IMR-90 (cell line): ENCODE measurements around the gene BRSK1. TPM values are rescaled to one million over a fixed set of nuclear protein-coding genes. Genes with fewer than 3 reads are reported as not detected.

Experiments used
- ATAC-seq: fragments of 200-7000 bp; cut with Tn5 transposase; 2 replicates; pipeline ENCODE4 v1.9.1; 2020; ENCODE audit warnings: low read depth, mild to moderate bottlenecking, moderate library complexity
- BruUV-seq: library from RNA; stranded (reverse); fragments of 400-500 nt; replicated peaks from 2 replicates; lab custom pipeline; 2021; lab: Mats Ljungman, UMichigan
- CTCF ChIA-PET: fragments of 300-600 bp; formaldehyde crosslinking; extraction: SDS; loops from one replicate; lab custom pipeline; 2021; ENCODE audit warnings: antibody characterized with exemption; lab: Yijun Ruan, JAX
- POLR2A ChIA-PET: fragments of 300-600 bp; sonication (Branson Sonifier 250); formaldehyde crosslinking; loops from one replicate; lab custom pipeline; 2022; ENCODE audit warnings: antibody characterized with exemption; ENCODE audit not compliant: unreplicated experiment; lab: Charles Lee
- DNase-seq: peaks from one replicate; pipeline ENCODE4 v3.0.0; 2013
- H2AFZ ChIP-seq: replicated peaks from 2 replicates; pipeline ENCODE3; 2013; ENCODE audit warnings: low read length, mild to moderate bottlenecking; ENCODE audit not compliant: poor library complexity
- H2AK5ac ChIP-seq: 2 replicates; pipeline ENCODE4 v1.6.1; 2013; ENCODE audit warnings: low read depth, low read length, inconsistent platforms
- H2AK9ac ChIP-seq: replicated peaks from 2 replicates; pipeline ENCODE3; 2013; ENCODE audit warnings: mild to moderate bottlenecking, low read depth, low read length, moderate library complexity; ENCODE audit not compliant: poor library complexity
- H2BK120ac ChIP-seq: 2 replicates; pipeline ENCODE4 v1.6.1; 2013; ENCODE audit warnings: low read depth, low read length, inconsistent platforms
- H2BK15ac ChIP-seq: 3 replicates; pipeline ENCODE4 v1.6.1; 2013; ENCODE audit warnings: low read depth, low read length, inconsistent platforms
- H2BK20ac ChIP-seq: 2 replicates; pipeline ENCODE4 v1.6.1; 2013; ENCODE audit warnings: low read depth, mild to moderate bottlenecking, inconsistent platforms, low read length, moderate library complexity
- H2BK5ac ChIP-seq: 2 replicates; pipeline ENCODE4 v1.6.1; 2013; ENCODE audit warnings: mild to moderate bottlenecking, low read depth, low read length, inconsistent platforms; ENCODE audit not compliant: poor library complexity, severe bottlenecking
- H3K14ac ChIP-seq: replicated peaks from 2 replicates; pipeline ENCODE4 v1.6.1; 2013; ENCODE audit warnings: low read depth, low read length, inconsistent platforms
- H3K18ac ChIP-seq: 2 replicates; pipeline ENCODE4 v1.6.1; 2013; ENCODE audit warnings: low read depth, low read length, control low read depth
- H3K23ac ChIP-seq: 2 replicates; pipeline ENCODE4 v1.6.1; 2013; ENCODE audit warnings: low read depth, low read length, inconsistent platforms
- H3K27ac ChIP-seq: 2 replicates; pipeline ENCODE4 v1.5.1; 2013; ENCODE audit warnings: mild to moderate bottlenecking, control low read depth, low read length; ENCODE audit not compliant: insufficient read depth
- H3K27me3 ChIP-seq: 2 replicates; pipeline ENCODE4 v1.6.1; 2013; ENCODE audit warnings: low read length; ENCODE audit not compliant: control insufficient read depth, insufficient read depth
- H3K36me3 ChIP-seq: 2 replicates; pipeline ENCODE4 v1.6.1; 2013; ENCODE audit warnings: low read length, mixed read lengths; ENCODE audit not compliant: control insufficient read depth, insufficient read depth
- H3K4ac ChIP-seq: 2 replicates; pipeline ENCODE4 v1.6.1; 2013; ENCODE audit warnings: low read depth, low read length, inconsistent platforms
- H3K4me1 ChIP-seq: 2 replicates; pipeline ENCODE4 v1.6.1; 2013; ENCODE audit warnings: low read length, mixed read lengths; ENCODE audit not compliant: control insufficient read depth, insufficient read depth
- H3K4me2 ChIP-seq: 2 replicates; pipeline ENCODE4 v1.6.1; 2013; ENCODE audit warnings: low read depth, mild to moderate bottlenecking, control low read depth, low read length, moderate library complexity
- H3K4me3 ChIP-seq: 2 replicates; pipeline ENCODE4 v1.5.1; 2013; ENCODE audit warnings: low read depth, mild to moderate bottlenecking, control low read depth, low read length, moderate library complexity; ENCODE audit not compliant: insufficient read depth
- H3K56ac ChIP-seq: 2 replicates; pipeline ENCODE4 v1.6.1; 2013; ENCODE audit warnings: low read length, inconsistent platforms; ENCODE audit not compliant: insufficient read depth; ENCODE audit errors: extremely low read depth
- H3K79me1 ChIP-seq, 2 experiments: 2 replicates each; pipeline ENCODE4 v1.6.1; 2013; ENCODE audit warnings: low read length in 2 of 2, inconsistent platforms in 1 of 2, low read depth in 1 of 2
- H3K9ac ChIP-seq: 2 replicates; pipeline ENCODE4 v1.6.1; 2013; ENCODE audit warnings: low read depth, low read length, control low read depth
- H3K9me1 ChIP-seq: 2 replicates; pipeline ENCODE4 v1.6.1; 2013; ENCODE audit warnings: low read length, inconsistent platforms; ENCODE audit not compliant: insufficient read depth
- H3K9me3 ChIP-seq: 2 replicates; pipeline ENCODE4 v1.6.1; 2013; ENCODE audit warnings: low read length; ENCODE audit not compliant: control insufficient read depth, insufficient read depth
- H4K20me1 ChIP-seq: 2 replicates; pipeline ENCODE4 v1.6.1; 2013; ENCODE audit warnings: low read length, inconsistent platforms; ENCODE audit not compliant: insufficient read depth
- H4K5ac ChIP-seq: 2 replicates; pipeline ENCODE4 v1.6.1; 2013; ENCODE audit warnings: mild to moderate bottlenecking, low read depth, low read length, control low read depth
- H4K8ac ChIP-seq, 2 experiments: 2 replicates each; pipeline ENCODE4 v1.6.1; 2013; ENCODE audit warnings: low read depth in 2 of 2, low read length in 2 of 2, control low read depth in 1 of 2, inconsistent platforms in 1 of 2
- H4K91ac ChIP-seq: 2 replicates; pipeline ENCODE4 v1.6.1; 2013; ENCODE audit warnings: low read depth, low read length, inconsistent platforms; ENCODE audit not compliant: insufficient read depth
- ELK1 ChIP-seq: fragments of 150-350 bp; IDR thresholded peaks from 2 replicates; pipeline ENCODE4 v1.6.1; 2016; ENCODE audit warnings: low read depth, mild to moderate bottlenecking, low read length, moderate library complexity, borderline replicate concordance
- FOS ChIP-seq: fragments of 150-350 bp; IDR thresholded peaks from 2 replicates; pipeline ENCODE4 v1.6.1; 2016; ENCODE audit warnings: low read depth, low read length
- MAFK ChIP-seq: IDR thresholded peaks from 2 replicates; pipeline ENCODE4 v1.6.1; 2012; ENCODE audit warnings: low read depth, low read length, improper control_type of control experiment
- MAZ ChIP-seq: IDR thresholded peaks from 2 replicates; pipeline ENCODE4 v1.6.1; 2012; ENCODE audit warnings: low read depth, mild to moderate bottlenecking, low read length, improper control_type of control experiment, moderate library complexity, borderline replicate concordance
- MXI1 ChIP-seq: IDR thresholded peaks from 2 replicates; pipeline ENCODE4 v1.6.1; 2012; ENCODE audit warnings: low read depth, mild to moderate bottlenecking, low read length, moderate library complexity, borderline replicate concordance
- POLR2A ChIP-seq: IDR thresholded peaks from 2 replicates; pipeline ENCODE4 v1.6.1; 2012; ENCODE audit warnings: mild to moderate bottlenecking, low read depth, low read length
- RAD21 ChIP-seq: IDR thresholded peaks from 2 replicates; pipeline ENCODE4 v1.6.1; 2012; ENCODE audit warnings: low read length, improper control_type of control experiment
- WGBS, 2 experiments: methylation state at CpG; one replicate each; pipeline versions ENCODE4 v1.1.5 to v1.1.7; 2013; ENCODE audit warnings: missing lambda C conversion rate in 2 of 2; ENCODE audit not compliant: insufficient read length in 1 of 2; ENCODE audit errors: extremely low coverage in 2 of 2; 5-methylcytosine and 5-hydroxymethylcytosine counted together
- dilution Hi-C: fragments of 300-500 bp; cut with HindIII; formaldehyde crosslinking; loops from one replicate; pipeline ENCODE4 v1.14.3; 2018; ENCODE audit warnings: low sequenced_read_pairs; ENCODE audit not compliant: unreplicated experiment
- in situ Hi-C: fragments of 300-500 bp; cut with MboI; formaldehyde crosslinking; loops from 3 replicates; pipeline ENCODE4 v1.14.3; 2019; ENCODE audit warnings: low sequenced_read_pairs, inconsistent platforms, mixed read lengths
- intact Hi-C: fragments of 100-400 bp; cut with micrococcal nuclease; formaldehyde crosslinking; loops from 2 replicates; pipeline ENCODE4 v1.10.0; 2022
- polyA plus RNA-seq, 3 experiments: library from polyadenylated mRNA; depleted of rRNA; stranded (reverse); fragments of >200 nt; gene quantifications; 2 replicates each; pipeline ENCODE4 v1.2.3, GENCODE V29; 2012; ENCODE audit warnings: low replicate concordance in 1 of 3
- total RNA-seq: library from RNA; depleted of rRNA; stranded (reverse); fragments of >200 nt; gene quantifications from 2 replicates; pipeline ENCODE4 v1.2.3, GENCODE V29; 2012
- TF ChIP-seq, protein P1 (sequence below): conservative IDR thresholded peaks from 2 replicates; pipeline ENCODE4 v1.5.1; 2012; ENCODE audit warnings: mild to moderate bottlenecking, low read depth, low read length, improper control_type of control experiment

The BRSK1 gene
- total and polyA plus RNA-seq, 2 of the 4 experiments (the other 2 are of a cell fraction): 2.5 to 22.3 TPM

GRCh38 chr19:55339105-55339888 lies 55.5 kb downstream of the BRSK1 start, which contains the start of gene KMT5C:
Gene KMT5C (plus strand): TSS chr19:55339876. CDS start chr19:55341937, 2,061 bp downstream.
- BruUV-seq: no TSS peak
- DNase-seq: peak; percentile 100

More at GRCh38 chr19:55339105-55339888, 55.5 kb downstream of the BRSK1 start, which contains the start of gene KMT5C:
- H3K14ac ChIP-seq: peak within 1 kb of the TSS; percentile 69
- peak within 1 kb of the TSS; percentile 77 for H2BK5ac ChIP-seq
- peak within 1 kb of the TSS; percentile 57 for H4K91ac ChIP-seq
- peak within 1 kb of the TSS; percentile 37; the same call in 1 of the 3 replicates for H2BK15ac ChIP-seq
- CTCF ChIA-PET: interaction anchor here (0.6 to 1.5 kb wide), 5 partner anchors 8 to 175 kb away, joined by 3 to 11 read pairs (median 5); partner anchors contain the start of gene TMEM238
- intact Hi-C loops (no loop called here), in situ Hi-C loops (no loop called here), dilution Hi-C loops (no loop called here)
- peak within 1 kb of the TSS; percentile 35; the same call in 1 of the 2 replicates for H3K56ac ChIP-seq
- peaks cover 6% of the 10 kb centered on the region for H4K20me1 ChIP-seq
- POLR2A ChIA-PET: interaction anchor here (0.6 kb wide), 1 partner anchor 18 kb away, joined by 4 read pairs; no protein-coding TSS in a partner anchor
- TF ChIP-seq MAZ (peak; percentile 98), POLR2A (peak; percentile 59; the same call in 1 of the 2 replicates), MAFK (no peak), ELK1 (no peak), FOS (peak; percentile 53; the same call in 1 of the 2 replicates), RAD21 (peak; percentile 21; the same call in 1 of the 2 replicates), MXI1 (0 out of 2 replicates have a peak, but pooled peaks have one; percentile 36)
- TF ChIP-seq, protein P1, sequence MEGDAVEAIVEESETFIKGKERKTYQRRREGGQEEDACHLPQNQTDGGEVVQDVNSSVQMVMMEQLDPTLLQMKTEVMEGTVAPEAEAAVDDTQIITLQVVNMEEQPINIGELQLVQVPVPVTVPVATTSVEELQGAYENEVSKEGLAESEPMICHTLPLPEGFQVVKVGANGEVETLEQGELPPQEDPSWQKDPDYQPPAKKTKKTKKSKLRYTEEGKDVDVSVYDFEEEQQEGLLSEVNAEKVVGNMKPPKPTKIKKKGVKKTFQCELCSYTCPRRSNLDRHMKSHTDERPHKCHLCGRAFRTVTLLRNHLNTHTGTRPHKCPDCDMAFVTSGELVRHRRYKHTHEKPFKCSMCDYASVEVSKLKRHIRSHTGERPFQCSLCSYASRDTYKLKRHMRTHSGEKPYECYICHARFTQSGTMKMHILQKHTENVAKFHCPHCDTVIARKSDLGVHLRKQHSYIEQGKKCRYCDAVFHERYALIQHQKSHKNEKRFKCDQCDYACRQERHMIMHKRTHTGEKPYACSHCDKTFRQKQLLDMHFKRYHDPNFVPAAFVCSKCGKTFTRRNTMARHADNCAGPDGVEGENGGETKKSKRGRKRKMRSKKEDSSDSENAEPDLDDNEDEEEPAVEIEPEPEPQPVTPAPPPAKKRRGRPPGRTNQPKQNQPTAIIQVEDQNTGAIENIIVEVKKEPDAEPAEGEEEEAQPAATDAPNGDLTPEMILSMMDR: peak; percentile 55
- peak within 1 kb of the TSS; percentile 75 for H2BK120ac ChIP-seq
- H3K9me1 ChIP-seq: peaks cover 10% of the 10 kb centered on the region; the same call in 1 of the 2 replicates
- H3K27me3 ChIP-seq: no peaks in the 10 kb centered on the region
- H3K23ac ChIP-seq: peak within 1 kb of the TSS; percentile 33; the same call in 1 of the 2 replicates
- peak within 1 kb of the TSS; percentile 44 for H4K5ac ChIP-seq
- peak within 1 kb of the TSS; percentile 97 for H2AK9ac ChIP-seq
- peaks cover 7% of the 10 kb centered on the region; the same call in 1 of the 2 replicates for H3K36me3 ChIP-seq
- H2BK20ac ChIP-seq: 0 out of 2 replicates have a peak within 1 kb of the TSS, but pooled peaks have one; percentile 15
- no peaks in the 10 kb centered on the region for H3K9me3 ChIP-seq
- peaks cover 4 to 17% of the 10 kb centered on the region in 2 experiments; a peak in 3 of 4 replicates for H3K79me1 ChIP-seq
- peak within 1 kb of the TSS; percentile 87 for H3K4me3 ChIP-seq
- 0% methylated on average over 13 of the region's 63 CpGs; no CpG with 5 or more reads in 1 of the 2 experiments for WGBS, 2 experiments
- peak within 1 kb of the TSS; percentile 11 to 92; a peak in 3 of 4 replicates for H4K8ac ChIP-seq
- H3K18ac ChIP-seq: peak within 1 kb of the TSS; percentile 39
- H3K9ac ChIP-seq: peak within 1 kb of the TSS; percentile 92
- H3K4ac ChIP-seq: peak within 1 kb of the TSS; percentile 76
- H3K4me1 ChIP-seq: peaks cover 9% of the 10 kb centered on the region
- H2AFZ ChIP-seq: peak within 1 kb of the TSS; percentile 95
- H2AK5ac ChIP-seq: peak within 1 kb of the TSS; percentile 79
- ATAC-seq: peak; percentile 93
- H3K4me2 ChIP-seq: peak within 1 kb of the TSS; percentile 95
- peak within 1 kb of the TSS; percentile 88 for H3K27ac ChIP-seq
